RKO (cell line): ENCODE data around the gene TMEM213.

ENCODE experiments used
- DNase-seq: peaks from one replicate; pipeline ENCODE4 v3.0.0-alpha.2; 2016; ENCODE audit warnings: low spot score

Gene TMEM213

DNA sequence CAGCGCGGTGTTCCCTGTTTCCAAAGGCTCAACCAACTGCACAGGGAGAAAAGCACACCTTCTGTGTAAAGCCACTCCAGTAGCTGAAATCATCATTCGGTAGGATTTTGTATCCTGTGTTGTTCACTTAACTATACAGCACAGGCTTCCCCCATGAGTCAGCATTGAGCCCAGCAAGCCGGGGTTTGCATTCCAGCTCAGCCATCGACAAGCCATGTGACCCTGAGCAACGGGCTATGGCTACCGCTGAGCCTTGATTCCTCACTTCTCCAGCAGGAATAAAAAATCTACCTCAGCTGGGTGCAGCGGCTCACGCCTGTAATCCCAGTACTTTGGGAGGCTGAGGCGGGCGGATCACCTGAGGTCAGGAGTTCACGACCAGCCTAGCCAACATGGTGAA, 44.3 kb downstream of the TMEM213 start:
- DNase-seq = peak; percentile 29

DNA sequence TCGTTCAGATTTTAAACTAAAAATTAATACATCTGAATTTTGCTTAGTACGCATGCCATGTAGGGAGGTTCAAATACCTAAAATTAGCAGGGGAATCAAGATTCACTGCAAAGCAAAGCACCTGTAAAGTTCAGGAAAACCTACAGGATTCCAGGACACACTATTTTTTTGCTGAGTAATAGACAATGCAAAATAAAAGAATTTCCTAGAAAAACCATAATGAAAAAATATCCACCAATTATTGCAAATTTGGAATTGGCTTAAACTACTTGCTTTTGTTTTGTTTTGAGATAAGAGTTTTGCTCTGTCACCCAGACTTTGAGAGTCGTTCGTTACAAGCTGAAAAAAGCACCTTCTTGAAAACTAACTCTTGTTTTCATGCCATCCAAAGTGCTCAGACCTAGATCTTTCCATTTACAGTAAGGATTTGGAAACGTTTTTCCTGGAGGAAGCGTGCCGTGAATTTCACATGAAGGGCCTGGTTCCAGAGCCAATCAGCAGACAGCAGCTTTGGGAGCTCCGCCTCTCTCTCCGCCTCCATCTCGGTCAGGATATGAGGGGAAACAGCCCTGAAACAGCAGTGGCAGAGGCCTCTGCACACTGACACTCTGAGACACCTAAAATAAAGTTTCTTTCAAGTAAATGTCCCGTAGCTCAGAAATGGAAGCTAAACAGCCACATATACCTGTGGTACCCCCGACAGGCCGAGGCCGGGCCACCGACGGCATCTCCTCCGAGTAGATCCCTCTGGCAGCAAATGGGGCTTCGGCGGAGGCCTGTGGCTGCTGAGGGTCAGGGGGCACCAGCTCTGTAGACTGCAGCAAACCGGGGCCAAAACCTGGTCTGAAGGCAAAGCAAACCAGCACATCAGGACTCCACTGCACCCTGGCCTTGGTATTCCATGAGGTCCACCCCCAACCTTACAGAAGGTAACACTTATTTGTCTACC, 46.1 kb downstream of the TMEM213 start:
- DNase-seq = no peak

DNA sequence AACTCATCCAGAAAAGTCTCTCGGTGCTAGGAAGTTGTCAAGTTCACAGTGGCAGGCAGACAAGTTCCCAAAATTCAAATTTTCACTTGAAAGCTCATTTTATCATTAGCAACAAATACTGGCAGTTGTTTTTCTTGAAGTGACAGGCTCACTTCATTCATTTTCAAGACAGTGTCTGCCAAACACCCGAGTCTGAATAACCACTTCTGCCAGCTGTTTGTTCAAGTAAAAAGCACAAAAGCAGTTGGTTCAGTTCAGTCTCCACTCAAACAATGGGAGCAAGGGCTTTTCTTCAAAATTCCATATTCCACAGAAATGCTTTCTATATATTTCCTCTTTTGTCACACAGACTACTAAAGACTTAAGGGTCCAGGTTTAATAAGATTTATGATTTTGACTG, 47.9 kb downstream of the TMEM213 start:
- DNase-seq = no peak

DNA sequence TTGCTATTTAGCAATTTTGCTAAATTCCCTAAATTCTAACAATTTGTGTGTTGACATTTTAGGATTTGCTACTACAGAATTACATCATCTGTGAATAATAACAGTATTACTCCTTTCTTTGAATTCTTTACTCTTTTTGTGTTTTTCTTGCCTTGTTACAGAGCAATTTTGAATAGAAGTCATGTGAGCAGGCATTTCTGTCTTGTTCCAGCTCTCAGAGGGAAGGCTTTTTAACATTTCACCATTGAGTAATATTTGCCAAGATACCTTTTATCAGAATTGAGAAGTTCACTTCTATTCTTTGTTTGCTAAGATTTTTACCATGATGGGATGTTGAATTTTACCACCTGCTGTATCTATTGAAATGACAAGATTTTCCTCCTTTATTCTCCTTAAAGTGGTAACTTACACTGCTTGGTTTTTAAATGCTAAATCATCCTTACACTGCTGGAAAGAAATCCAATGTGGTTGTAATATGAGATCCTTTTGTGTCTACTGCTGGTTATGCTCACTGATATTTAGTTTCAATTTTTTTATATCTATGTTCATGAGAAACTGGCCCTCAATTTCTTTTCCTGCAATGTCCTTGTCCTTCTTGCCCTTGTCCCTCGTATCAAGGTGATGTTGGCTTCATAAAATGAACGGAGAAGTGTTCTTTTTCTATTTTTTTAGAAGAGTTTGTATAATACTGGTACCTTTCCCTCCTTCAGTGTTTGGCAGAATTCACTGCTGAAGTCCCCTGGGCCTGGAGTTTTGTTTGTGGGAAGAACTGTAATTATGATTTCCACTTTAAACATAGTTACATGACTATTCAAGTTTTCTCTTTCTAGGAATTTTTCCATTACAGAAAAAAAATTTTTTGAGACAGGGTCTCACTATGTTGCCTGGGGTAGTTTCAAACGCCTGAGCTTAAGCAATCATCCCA, 50.5 kb downstream of the TMEM213 start:
- no peak for DNase-seq

DNA sequence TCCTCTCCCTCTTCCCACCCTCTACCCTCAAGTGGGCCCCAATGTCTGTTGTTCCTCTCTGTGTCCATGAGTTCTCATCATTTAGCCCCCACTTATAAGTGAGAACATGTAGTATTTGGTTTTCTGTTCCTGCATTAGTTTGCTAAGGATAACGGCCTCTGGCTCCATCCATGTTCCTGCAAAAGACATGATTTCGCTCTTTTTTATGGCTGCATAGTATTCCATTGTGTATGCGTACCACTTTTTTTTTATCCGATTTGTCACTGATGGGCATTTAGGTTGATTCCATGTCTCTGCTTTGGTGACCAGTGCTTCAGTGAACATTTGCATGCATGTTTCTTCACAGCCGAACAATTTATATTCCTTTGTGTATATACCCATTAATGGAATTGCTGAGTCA, 51.9 kb downstream of the TMEM213 start:
- no peak for DNase-seq

DNA sequence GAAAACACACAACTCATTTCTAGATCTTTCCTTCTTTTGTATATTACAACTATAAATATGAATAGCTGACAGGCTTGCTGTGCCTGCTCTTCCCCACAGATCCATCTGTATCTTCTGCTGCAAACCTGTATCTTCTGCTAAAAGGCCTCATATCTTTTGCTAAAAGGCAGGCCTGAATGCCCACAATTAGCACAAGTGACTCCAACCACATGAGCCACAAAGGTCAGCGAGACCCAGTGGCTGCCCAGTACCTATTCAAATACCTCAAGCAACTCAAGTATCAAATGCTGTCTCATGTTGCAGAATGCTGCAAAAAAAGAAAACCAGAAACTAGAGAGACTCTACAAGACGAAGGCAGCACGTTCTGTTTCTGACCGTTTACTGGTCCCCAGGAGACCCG, 54.7 kb downstream of the TMEM213 start:
- no peak for DNase-seq

DNA sequence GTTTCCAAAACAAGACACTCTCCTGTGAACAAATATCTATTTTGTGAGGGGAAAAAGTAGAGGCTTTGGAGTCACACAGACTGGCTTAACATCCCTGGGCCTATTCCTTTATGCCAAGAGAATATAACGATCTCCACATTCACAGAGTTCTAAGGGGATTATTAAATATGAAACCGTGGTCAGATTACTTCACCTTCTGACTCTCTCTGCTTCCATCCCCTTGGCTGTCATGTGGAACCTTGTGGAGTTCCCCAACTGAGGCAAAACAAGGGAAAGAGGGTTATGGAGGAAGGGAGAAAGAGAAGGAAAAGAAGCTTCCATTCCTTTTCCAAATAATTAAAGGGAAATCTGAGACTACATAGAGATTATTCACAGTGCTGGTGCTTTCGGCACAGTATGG, 55.7 kb downstream of the TMEM213 start:
- DNase-seq = no peak

DNA sequence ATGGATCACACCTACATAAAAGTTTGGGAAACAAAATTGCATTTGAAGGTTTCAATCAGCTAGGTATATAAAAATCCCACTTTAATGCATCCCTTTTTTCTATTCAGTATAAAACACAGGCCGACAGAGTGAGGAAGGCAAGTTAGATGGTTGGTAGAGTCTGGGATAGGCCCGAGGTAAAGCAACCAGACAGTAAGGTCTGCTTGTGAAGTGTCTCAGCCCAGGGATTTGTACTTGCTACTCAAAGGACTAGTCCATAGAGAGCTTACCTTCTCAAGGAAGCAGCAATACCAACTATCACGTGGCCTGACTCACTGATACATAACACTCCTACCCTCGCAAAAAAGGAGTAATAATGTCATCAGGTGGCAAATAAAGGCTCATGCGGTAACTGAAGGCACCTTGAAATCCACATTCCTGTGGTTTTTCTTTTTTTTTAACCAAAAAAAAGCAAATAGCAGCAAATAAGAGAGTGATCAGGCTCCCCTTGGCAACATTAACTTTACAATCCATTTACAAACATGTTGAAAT, 56.4 kb downstream of the TMEM213 start:
- no peak for DNase-seq

DNA sequence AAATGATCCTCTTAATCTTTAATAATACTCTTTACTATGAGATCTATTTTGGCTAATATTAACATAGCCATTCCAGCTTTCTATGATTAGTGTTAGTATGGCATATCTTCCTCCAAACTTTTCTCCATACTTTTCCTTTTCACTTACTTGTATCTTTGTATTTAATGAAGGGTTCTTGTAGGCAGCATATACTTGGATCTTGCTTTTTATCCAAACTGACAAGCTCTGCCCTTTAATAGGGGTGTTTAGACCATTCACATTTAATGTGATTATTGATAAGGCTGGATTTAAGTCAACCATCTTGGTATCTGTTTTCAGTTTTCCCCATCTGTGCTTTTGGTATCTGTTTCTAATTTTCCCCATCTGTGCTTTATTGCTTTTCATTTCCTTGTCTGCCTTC, 59.9 kb downstream of the TMEM213 start:
- DNase-seq = no peak

DNA sequence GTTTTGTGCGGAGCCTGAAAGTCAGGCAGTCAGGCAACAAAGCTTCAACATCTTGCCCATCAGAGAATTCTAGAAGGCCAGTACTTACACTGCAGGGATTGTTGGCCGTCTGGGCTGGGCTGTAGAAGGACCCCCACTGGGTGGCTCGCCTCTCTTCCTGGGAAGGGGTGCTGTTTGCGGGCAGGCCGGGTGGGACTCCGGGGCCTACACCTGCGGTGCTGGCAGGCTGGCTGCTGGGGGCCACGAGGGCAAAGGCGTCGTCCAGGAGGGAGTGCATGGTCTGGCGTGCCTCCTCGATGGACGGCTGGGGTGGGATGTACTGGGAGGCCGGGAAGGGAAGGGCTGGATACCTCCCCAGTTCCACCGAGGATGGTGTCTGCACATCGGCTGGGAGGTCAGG, 63.3 kb downstream of the TMEM213 start:
- no peak for DNase-seq

DNA sequence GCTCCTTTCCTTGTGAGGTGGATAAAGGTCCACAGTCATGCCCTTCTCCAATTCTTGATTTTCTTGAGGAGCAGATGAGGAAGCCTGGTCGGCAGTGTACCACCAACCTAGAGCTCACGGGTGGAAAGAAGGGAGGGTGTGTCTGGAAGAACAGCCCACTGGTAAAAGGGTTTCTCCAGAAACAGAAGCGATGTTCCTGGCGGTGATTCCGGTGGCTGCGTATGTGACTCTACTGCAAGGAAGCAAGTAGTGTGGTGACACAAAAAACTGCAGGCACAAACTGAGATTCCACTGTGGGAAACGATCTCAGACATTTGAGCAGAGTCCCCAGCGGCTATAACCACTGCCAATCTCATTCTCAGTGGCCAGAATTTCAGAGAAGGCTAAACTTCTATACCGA, 66.1 kb downstream of the TMEM213 start:
- DNase-seq = no peak

DNA sequence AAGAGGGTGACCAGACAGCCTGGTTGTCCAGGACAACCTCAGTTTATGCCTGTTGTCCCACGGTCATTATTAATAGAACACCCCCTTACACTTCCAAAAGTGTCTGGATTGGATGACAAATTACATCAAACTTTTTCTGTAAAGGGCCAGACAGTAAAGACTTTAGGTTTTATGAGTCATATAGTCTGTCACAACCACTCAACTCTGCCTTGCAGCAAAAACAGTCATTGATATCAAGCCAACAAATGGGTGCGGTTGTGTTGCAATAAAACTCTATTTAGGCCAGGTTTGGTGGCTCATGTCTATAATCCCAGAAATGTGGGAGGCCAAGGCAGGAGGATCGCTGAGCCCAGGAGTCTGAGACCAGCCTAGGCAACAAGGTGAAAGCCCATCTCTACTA, 66.9 kb downstream of the TMEM213 start:
- peak; percentile 64 for DNase-seq

DNA sequence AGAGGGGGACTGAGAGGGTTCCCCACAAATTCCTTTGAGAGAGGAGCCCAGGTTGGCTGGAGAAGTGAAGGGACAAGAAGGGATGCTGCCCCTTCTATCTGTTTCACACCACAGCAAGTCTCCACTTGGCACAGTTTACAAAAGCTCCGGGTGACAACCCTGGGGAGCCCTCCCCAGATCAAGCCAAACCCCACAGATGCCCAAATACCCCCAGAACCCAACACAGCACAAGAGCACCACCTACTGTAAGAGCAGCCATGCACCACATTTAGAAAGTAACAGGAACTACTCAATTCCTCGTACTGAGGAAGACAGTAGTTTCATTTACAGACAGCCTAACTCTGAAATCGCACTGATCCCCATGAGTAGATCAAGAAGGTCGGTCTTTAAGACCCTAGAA, 68.0 kb downstream of the TMEM213 start:
- no peak for DNase-seq

DNA sequence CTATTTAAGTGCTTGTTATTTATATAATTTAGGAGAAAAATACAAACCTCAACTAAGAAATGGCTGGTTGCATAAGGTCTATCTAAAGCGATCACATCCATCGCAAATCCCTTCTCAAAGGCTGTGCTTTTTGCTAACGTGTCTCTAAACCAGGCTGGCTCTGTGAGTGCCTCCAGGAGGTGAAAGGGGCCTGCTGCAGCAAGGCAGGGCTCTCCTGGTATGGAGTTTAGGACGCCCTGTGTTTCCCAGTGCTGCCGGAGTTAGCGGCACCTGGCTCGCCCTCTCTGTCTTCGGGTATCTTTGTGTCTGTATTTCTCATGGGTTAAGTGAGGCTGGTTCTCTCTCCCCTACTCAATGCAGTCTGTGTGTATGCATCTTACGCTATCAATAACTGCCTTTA, 68.6 kb downstream of the TMEM213 start:
- no peak for DNase-seq

DNA sequence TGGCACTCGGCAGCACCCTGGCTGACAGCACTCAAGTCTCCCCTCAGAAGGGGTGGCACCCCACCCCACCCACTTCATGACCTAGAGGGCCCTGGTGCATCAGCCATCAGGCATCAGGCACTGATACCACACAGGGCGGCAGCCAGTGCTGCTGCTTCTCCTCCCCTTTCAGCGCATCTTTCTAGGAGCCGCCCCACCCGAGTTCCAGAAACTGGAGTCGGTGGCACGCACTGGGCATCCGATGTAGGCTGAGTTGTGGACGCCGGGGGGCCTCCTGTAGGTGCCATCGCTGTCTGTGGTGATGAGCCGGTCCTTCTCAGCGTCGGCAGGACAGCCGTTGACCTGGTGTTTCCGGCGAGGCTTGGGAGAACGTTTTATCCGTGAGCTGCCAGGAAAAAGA, 70.0 kb downstream of the TMEM213 start:
- no peak for DNase-seq

DNA sequence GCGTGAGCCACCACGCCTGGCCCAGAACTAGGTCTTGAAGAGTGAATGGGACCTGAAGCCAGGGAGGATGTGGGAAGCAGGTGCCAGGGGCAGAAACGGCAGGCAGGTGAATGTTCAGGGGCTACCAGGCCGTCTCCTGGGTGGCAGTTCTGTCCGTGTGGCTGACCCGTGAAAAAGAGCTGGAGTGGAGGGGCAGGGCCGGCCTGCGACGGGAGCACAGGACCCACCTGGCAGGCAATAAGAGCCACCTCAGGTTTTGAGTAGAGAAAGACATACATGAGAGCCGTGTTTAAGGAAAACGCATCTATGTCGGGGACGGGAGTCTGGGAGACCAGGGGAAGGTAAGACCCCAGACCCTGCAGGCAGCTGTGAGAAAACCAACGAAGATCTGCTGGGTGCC, 70.9 kb downstream of the TMEM213 start:
- no peak for DNase-seq

DNA sequence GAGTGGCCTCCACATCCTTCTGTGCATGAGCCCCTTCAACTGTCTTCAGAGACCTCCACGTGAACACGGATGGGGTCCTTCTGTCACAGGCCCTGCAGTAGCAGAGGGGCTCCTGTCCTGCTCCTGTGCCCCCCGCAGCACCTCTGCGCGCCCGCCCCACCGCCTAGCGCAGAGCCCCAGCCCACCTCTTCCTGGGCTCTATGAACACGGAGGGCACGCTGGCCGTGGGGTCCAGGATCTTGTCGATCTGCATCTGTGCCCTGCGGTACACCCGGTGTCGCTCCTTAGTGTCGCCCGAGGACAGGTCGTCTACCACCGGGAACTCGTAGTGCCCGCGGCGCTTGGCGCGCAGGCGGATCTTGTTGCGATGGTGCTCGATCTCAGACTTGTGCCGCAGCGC, 71.6 kb downstream of the TMEM213 start:
- DNase-seq = no peak

DNA sequence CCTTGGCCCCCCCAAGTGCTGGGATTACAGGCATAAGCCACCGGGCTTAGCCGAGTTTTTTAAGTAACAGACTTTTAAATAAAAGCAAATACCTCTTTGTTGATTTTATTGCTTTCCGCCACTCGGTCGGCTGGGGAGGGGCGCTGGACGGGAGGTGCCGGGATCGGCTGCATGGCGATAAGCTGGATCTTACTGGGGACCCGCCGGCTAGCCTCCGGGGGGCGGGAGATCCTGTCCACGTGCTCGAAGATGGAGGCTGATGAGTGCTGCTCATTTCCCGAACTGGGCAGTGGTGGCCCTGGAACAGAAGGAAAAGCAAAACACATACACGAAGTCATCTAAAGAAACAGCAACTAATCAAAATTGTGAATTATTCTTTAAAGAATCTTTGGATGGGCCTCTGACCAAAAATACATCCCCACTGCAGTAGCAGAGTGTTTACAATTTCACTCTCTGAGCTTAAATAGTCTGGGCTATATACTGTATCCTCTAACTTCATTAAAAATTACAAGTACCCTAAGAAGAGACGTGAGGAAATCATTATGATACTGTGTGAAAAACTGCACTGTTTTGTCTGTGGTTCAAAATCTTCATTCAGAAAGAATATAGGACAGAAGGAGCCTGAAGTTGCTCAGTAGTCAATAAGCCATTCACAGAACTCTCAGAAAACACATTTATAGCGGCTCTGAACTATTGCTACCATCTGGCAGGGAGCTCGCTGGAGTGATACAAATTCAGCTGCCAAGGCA, 73.4 kb downstream of the TMEM213 start:
- no peak for DNase-seq

DNA sequence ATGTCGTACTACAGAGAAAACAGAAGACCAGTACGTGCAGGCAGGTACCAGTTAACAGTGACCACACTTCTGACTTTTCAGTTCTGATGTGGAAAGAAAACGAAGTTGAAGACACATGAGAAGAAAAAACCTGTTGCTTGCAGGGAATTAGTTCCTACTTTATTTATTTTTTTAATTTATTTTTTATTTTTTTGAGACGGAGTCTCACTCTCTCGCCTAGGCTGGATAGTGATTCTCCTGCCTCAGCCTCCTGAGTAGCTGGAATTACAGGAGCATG, 74.0 kb downstream of the TMEM213 start:
- no peak for DNase-seq

DNA sequence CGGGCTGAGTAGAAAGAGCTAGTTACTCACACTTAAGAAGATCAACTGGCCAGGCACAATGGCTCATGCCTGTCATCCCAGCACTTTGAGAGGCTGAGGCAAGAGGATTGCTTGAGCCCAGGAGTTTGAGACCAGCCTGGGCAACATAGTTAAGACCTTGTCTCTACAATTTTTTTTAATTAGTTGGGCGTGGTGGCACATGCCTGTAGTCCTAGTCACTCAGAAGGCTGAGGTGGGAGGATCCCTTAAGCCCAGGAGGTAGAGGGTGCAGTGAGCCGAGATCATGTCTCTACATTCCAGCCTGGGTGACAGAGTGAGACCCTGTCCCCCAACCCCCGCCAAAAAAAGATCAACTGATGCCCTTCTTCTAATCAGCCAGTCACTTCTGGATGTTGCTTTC, 74.8 kb downstream of the TMEM213 start:
- DNase-seq = no peak

DNA sequence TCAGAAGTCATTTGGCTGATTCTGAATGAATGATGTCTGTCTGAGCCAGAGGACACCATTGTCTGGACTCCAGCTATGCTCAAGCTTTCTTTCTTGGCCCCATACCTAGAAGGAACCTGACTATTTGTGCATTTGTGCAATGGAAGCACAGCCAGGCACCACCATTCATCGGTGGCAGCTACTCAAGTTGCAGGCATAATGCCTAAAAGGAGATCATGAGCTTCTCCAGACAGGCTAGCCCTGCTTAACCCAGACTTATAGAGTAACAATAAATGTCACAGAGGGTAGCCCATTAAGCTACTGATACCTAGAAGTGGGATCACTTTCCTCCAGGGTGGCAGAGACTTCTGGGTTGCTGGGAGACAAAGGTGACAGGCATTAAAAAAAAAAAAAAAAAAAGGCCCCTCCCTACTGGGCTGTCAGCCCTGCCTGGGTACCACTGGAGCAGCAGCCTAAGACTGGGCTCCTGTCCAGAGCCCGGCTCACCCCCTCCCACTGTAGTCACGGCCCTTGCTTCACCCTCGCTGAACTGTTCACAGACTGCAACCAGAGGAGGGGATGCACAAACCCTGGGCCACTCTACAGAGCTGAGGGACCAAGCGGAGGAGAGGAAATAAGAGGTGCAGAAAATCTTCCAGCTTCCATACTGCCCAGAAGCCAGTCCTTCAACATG, 75.6 kb downstream of the TMEM213 start:
- no peak for DNase-seq

DNA sequence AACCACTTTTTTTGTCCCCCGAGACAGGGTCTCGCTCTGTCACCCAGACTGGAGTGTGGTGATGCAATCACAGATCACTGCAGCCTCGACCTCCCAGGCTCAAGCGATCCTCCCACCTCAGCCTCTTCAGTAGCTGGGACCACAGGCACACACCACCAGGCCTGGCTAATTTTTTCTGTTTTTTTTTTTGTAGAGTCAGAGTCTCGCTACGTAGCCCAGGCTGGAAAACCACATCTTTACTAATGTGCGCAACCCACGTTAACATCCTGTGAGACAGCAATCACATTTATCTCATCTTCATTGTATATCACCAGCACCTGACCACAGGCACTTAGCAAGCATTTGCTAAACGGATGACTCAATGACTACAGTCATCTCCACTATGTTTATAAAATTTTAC, 78.0 kb downstream of the TMEM213 start:
- DNase-seq = peak; percentile 83
